NK-92 (cell line): ENCODE measurements around the gene STAM.

Experiments used
- DNase-seq: peaks from one replicate; lab custom pipeline; 2025; ENCODE audit not compliant: unreplicated experiment; lab: John Stamatoyannopoulos, UW

The STAM gene

GRCh38 chr10:17645621-17646345 is 1.8 kb downstream of the STAM start:
- no peak for DNase-seq

DNA sequence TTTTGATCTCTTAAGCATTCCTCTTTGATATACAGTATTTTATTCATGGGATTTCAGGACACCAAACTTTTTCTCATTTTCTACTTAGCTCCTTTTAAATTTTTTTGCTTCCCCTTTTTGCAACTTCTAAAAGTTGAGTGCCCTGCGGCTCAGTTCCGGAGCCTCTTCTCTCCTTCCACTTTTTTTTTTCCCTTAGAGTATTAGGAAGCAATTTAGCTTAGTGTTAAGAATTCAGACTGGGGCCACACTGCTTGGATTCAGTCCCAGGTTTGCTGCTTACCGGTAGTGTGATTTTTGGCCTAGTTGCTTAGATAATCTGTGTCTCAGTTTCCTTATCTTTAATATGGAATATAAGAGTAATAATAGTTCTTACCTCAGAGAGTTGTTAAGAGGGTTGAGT is 3.4 kb downstream of the STAM start:
- no peak for DNase-seq

DNA sequence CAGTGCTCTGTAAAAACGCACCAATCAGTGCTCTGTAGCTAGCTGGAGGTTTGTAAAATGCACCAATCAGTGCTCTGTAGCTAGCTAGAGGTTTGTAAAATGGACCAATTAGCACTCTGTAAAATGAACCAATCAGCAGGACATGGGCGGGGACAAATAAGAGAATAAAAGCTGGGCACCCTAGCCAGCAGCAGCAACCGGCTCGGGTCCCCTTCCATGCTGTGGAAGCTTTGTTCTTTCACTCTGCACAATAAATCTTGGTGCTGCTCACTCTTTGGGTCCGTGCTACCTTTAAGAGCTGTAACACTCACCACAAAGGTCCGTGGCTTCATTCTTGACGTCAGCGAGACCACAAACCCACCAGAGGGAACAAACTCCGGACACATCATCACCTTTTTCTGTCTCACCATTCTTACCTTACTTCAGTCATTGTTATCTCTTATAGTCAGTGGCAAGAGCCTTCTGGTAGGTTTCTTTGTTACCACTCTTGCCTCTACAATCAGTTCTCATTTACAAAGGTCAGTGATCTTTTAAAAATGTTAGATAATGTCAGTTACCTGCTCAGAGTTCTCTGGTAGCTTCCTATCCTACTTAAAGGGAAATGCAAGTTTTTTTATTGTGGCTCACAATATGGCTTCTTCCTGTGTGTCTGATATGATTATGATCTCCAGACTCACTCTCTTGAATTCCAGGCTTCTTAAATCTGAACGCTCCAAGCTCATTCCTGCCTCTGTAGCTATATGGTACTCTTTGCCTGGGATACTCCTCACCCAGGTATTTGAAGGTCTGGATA is 4.5 kb downstream of the STAM start:
- DNase-seq = no peak

DNA sequence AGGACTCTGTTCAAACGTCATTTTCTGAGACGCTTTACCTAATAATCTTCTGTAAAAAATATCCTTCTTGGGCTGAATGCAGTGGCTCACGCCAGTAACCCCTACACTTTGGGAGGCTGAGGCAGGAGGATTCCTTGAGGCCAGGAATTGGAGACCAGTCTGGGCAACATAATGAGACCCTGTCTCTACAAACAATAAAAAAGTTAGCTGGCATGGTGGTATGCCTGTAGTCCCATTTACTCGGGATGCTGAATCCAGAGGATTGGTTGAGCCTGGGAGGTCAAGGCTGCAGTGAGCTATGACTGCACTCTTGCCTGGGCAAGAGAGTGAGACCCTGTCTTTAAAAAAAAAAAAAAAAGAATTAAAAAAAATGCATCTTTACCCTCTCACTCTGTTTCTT is 5.1 kb downstream of the STAM start:
- DNase-seq = no peak

GRCh38 chr10:17649836-17650235 is 5.9 kb downstream of the STAM start:
- no peak for DNase-seq

DNA sequence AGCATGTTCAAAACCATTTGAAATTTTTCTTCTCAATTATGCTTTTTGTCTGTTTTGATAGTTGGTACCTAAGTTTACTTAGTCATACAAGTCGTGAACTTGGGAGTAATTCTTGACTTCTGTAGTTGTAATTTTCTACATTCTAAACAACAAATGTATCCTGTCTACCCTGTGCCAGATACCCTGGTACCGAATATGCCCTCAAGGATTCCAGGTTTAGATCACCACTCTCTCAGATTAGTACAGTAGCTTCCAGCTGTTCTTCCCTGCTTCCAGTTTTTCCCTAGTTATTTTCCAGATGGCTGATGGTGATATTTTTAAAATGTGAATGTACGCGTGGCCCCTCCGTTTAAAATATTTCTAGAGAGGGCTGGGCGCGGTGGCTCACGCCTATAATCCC is 6.5 kb downstream of the STAM start:
- DNase-seq = no peak

DNA sequence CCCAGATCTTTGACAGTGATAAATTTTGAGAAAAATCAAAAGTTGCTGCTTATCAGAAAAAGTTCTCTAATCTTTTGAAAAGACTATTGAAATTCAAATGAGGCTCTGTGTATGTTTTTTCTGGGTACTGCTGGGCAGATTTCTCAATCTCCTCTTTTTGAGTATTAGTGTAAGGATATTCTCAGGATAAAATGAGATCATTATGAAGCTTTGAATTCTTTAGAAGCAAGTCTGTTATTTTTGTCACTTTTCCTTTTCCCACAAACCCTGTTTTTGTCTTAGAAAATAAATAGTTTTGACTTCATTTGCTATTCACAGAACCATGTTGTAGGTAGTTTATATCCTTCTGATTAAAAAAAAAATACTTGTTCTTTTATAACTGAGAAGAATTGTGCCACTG is 7.9 kb downstream of the STAM start:
- no peak for DNase-seq

DNA sequence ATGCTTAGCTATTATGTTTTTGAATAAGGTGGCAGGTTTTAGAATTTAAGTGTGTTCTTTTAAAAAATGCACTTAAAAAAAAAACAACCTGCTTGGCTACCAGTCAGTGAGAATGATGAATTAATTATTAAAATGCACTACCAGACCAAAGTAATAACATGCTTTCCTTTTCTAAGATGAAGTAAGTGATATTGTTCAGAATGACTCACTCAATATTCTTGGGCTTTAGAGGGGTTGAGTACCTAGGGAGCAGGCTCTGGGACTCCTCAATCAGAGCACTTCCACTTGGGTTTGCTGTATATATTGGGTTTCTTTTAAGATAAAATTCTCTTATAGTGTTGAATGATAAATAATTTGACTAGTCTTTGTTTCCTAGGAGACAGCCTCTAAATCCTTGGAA is 8.6 kb downstream of the STAM start:
- no peak for DNase-seq

DNA sequence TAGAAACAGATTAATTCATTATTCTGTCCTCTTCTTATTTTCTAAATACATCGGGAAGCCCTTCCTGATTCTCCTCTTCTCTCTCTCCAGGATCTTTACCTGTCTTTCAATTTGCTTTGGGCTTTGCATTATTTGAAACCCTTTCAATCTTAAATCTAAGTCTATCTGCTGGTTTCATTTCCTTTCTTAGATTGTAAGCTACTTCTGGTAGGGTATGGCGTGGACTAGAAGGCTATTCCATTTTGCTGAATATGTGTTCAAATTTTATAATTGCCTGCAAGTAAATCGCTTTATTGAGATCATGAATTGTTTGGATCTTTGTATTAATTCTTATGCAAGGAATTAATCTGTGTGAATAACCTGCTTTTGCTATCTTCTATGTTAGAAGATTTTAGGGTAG is 11.1 kb downstream of the STAM start:
- no peak for DNase-seq

DNA sequence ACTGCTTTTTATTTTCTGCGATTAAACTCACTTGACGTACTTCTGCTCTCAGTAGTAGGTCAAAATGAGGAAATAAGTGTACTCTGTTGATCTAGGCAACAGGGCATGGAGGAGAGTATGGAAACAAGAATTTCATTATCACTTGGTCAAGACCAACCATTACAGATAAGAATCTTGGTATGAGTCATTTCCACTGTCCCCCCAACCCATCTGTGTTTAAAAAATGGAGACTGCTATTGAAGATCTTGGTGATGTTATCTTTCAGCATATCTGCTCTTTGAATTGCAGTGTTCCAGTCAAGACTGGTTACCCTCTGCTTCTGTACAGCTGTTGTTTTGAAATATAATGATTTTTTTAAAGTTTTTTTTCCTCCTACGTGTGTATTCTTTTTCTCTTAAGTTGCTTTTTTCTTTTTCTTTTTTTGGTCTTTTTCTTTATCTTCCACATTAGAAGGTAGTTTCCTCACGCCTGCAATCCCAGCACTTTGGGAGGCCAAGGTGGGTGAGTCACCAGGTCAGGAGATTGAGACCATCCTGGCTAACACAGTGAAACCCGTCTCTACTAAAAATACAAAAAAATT is 11.7 kb downstream of the STAM start:
- no peak for DNase-seq

DNA sequence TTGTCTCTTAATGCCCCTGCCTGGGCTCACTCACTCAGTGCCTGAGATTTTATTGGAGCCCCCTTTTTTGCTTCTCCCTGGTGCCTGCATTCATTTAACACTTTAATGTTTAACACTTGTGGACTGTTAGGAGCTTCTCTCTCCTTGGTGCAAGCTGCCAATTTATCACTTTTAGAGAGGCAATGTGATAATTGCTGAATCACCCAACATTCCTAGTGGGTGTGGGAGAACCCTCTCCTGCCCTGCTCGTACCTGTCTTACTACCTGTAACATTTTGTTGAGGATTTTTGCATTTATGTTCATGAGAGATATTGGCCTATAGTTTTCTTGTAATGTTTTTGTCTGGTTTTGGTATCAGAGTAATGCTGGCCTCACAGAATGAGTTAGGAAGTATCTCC is 13.2 kb downstream of the STAM start:
- DNase-seq = no peak

DNA sequence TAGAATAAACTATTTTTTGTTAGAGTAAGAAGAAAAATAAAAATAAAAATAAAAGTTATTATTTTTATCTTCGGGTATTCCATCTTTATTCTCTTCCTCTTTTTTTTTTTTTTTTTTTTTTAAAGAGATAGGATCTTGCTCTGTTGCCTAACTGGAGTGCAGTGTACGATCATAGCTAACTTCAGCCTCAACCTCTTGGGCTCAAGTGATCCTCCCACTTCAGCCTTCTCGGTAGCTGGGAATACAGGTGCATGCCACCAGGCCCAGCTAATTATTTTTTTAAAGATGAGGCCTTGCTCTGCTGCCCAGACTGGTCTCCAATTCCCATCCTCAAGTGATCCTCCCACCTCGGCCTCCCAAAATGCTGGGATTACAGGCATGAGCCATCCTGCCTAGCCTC is 15.4 kb downstream of the STAM start:
- no peak for DNase-seq

DNA sequence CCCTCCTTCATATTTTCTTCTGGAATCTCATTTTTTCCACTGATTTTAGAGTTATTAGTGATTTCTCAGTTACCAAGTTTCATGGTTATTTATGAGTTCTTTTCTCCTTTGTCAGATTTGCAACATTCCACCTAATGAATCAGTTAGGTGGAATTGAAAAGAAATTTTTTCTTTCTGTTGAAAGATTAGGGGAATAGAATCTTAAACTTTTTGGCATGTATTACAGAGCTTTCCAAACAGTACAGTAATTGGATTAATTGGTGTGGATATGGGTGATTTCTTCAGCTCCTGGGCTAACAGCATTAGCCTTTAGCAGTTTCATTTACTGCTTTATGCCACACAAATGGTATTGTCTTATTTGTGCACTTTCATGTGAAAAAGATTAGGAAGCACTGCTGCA is 17.0 kb downstream of the STAM start:
- DNase-seq = no peak

DNA sequence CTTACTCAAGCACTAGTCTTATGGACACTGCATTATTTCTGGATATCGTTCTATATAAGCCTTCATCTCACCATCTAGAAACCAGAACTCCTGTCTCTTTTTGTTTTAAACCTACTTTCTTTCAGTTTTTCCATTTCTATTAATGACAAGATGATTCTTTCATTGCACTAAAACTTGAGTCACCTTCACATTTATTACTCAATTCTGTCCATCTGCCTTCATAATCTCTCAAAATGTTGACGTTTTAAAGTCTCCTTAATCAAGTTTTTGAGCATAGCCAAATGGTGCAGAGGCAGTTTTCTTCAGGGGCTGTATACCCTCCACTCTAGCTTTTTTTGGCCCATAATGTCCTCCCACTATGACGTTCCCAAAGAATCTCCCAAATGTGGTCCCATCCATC is 17.6 kb downstream of the STAM start:
- no peak for DNase-seq

GRCh38 chr10:17662193-17663138 is 18.5 kb downstream of the STAM start:
- DNase-seq = no peak

GRCh38 chr10:17663450-17663849 is 19.5 kb downstream of the STAM start:
- DNase-seq = no peak

- no peak for DNase-seq
Observed at GRCh38 chr10:17665747-17666146, 21.8 kb downstream of the STAM start.

DNA sequence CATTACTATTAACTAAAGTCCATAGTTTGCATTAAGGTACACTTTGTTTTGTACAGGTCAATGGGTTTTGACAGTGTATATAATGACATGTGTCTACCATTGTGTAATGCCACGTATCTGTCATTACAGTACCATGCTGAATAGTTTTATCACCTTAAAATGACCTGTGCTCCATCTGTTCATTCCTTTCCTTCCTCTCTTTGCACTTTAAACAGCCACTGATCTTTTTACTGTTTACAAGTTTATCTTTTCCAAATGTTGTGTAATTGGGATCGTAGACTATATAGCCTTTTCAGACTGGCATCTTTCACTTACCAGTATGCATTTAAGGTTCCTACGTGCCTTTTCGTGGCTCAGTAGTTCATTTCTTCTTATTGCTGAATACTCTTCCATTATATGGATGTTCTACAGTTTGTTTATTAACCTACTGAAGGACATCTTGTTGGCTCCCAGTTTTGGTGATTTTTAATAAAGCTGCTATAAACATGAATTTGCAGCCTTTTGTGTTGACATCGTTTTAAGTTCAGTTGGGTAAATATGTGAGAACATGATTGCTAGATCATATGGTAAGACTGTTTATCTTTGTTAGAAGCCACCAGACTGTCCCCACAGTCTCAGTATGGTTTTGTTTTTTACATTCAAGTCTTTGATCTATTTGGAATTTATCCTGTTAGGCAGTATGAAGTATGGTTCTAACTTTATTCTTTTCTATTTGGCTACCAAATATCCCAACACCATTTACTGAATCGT is 24.7 kb downstream of the STAM start:
- no peak for DNase-seq

- DNase-seq = no peak
Observed at GRCh38 chr10:17669185-17669872, 25.4 kb downstream of the STAM start.

DNA sequence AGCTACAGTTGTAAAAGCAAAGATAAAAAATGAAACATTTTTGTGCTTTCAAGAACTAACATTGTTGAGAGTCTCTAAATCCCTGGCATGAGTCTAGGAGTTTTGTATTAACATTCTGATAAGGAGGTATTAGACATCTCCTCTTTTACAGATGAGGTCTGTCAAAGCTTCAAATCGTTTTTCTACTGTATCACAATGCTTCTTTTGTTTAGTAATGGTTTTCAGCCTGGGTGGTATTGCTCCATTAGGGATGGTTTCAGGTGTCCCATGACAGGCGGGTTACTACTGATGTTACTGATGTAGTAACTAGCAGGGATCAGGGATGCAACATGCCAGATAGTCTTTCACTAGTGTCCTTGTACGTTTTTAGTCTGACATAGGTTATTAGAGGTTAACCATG is 27.4 kb downstream of the STAM start:
- no peak for DNase-seq
